ENCODE data around the gene SEC11A. TPM values are rescaled to one million over a fixed set of nuclear protein-coding genes. Genes with fewer than 3 reads are reported as not detected.

SEC11A gene
- total RNA-seq, 1 donor from 2014 or later: 31.6 TPM

- no peak for TF ChIP-seq CTCF (IDR thresholded peaks at IDR 0.05)
- no peak overlapping the region for H3K4me3 ChIP-seq
- peaks cover 14 to 20% of the 10 kb centered on the region in 2 donors for H3K9me3 ChIP-seq
- no peaks in the 10 kb centered on the region for H3K27me3 ChIP-seq
- peaks cover 20 to 32% of the 10 kb centered on the region in 2 donors for H3K36me3 ChIP-seq
- H3K4me1 ChIP-seq: no peaks in the 10 kb centered on the region
- intact Hi-C loops (cut with DNase I): no loop called here
- no peak overlapping the region for H3K27ac ChIP-seq
- no peak for DNase-seq (ENCODE audit: low spot score in 2 of 2)
Observed at GRCh38 chr15:84621358-84621979, 94.5 kb downstream of the SEC11A start.

GRCh38 chr15:84620626-84621025 is 95.3 kb downstream of the SEC11A start:
- no peak for TF ChIP-seq CTCF (IDR thresholded peaks at IDR 0.05)
- Histone ChIP-seq H3K27ac (no peak overlapping the region), H3K9me3 (peaks cover 14 to 20% of the 10 kb centered on the region in 2 donors), H3K36me3 (peaks cover 20 to 32% of the 10 kb centered on the region in 2 donors), H3K4me3 (no peak overlapping the region), H3K4me1 (no peaks in the 10 kb centered on the region), H3K27me3 (no peaks in the 10 kb centered on the region)
- intact Hi-C loops (cut with DNase I): no loop called here
- DNase-seq (ENCODE audit: low spot score in 2 of 2): no peak

Other genes with a start within 250 kb of the SEC11A start
- 4.6 TPM for gene ZSCAN2, start 115.1 kb downstream of the SEC11A start, total RNA-seq
- 29.5 TPM for gene WDR73, start 61.9 kb downstream of the SEC11A start, total RNA-seq
- gene NMB, start 57.9 kb downstream of the SEC11A start, total RNA-seq: 18.8 TPM
- 36.1 TPM for gene ZNF592, start 32.5 kb upstream of the SEC11A start, total RNA-seq
- 38.0 TPM for gene ALPK3, start 101.2 kb upstream of the SEC11A start, total RNA-seq
- gene SLC28A1, start 168.5 kb upstream of the SEC11A start, total RNA-seq: not detected